CD4-positive, alpha-beta T cell treated with Interleukin-12 subunit alpha and Interleukin-12 subunit beta, for 1 hour (primary cell): ENCODE measurements around the gene CELF1.
"Not testable (repeated sequence)": the region's sequence is repeated elsewhere in the genome, so short reads cannot be mapped to it uniquely, and the experiment has no call there.

Experiments
- DNase-seq: peaks from one replicate; pipeline ENCODE4 v3.0.0-alpha.2; 2020

The CELF1 gene

GRCh38 chr11:47536915-47537314 lies 16.0 kb downstream of the CELF1 start:
- no peak for DNase-seq

GRCh38 chr11:47534704-47535251 lies 18.2 kb downstream of the CELF1 start:
- DNase-seq = no peak

- DNase-seq = no peak
These were observed 19.2 kb downstream of the CELF1 start for GRCh38 chr11:47533690-47534151.

- DNase-seq = no peak
These were observed 20.2 kb downstream of the CELF1 start for GRCh38 chr11:47532597-47533213.

GRCh38 chr11:47531666-47532065 lies 21.3 kb downstream of the CELF1 start:
- no peak for DNase-seq

- DNase-seq = not testable (repeated sequence)
These were observed 22.2 kb downstream of the CELF1 start for GRCh38 chr11:47530721-47531120.

- no peak for DNase-seq
These were observed 23.0 kb downstream of the CELF1 start for GRCh38 chr11:47529951-47530350.

- no peak for DNase-seq
These were observed 25.7 kb downstream of the CELF1 start for GRCh38 chr11:47527186-47527585.

GRCh38 chr11:47526032-47526431 lies 26.9 kb downstream of the CELF1 start:
- DNase-seq = not testable (repeated sequence)

- peak; percentile 19 for DNase-seq
These were observed 28.5 kb downstream of the CELF1 start for GRCh38 chr11:47524291-47524874.

- peak; percentile 60 for DNase-seq
These were observed 29.3 kb downstream of the CELF1 start for GRCh38 chr11:47523490-47524225.

- DNase-seq = no peak
These were observed 34.5 kb downstream of the CELF1 start for GRCh38 chr11:47518212-47518964.

- DNase-seq = no peak
These were observed 35.7 kb downstream of the CELF1 start for GRCh38 chr11:47516984-47517853.

- DNase-seq = no peak
These were observed 36.8 kb downstream of the CELF1 start for GRCh38 chr11:47516155-47516554.

GRCh38 chr11:47514825-47515647 lies 37.9 kb downstream of the CELF1 start:
- peak; percentile 18 for DNase-seq

GRCh38 chr11:47512701-47513100 lies 40.2 kb downstream of the CELF1 start:
- DNase-seq = no peak

- DNase-seq = no peak
These were observed 41.0 kb downstream of the CELF1 start for GRCh38 chr11:47511917-47512316.

GRCh38 chr11:47510209-47510608 lies 42.7 kb downstream of the CELF1 start:
- DNase-seq = no peak

GRCh38 chr11:47509077-47509536 lies 43.8 kb downstream of the CELF1 start:
- DNase-seq = no peak

- DNase-seq = no peak
These were observed 44.5 kb downstream of the CELF1 start for GRCh38 chr11:47508240-47508957.
